Testis (tissue), 2 donors: Measurements from ENCODE around the gene NOS1.

Source experiments
- CTCF ChIP-seq, 3 experiments: fragments of 450-650 bp in 2 of 3; fragments of 200-600 bp in 1 of 3; sonication (generic) in 1 of 3; IDR thresholded peaks; one replicate each; pipeline ENCODE4 v1.5.1; 2016 to 2019; ENCODE audit warnings: antibody characterized with exemption in 3 of 3, mild to moderate bottlenecking in 2 of 3, moderate library complexity in 1 of 3
- POLR2A ChIP-seq: fragments of 450-650 bp; IDR thresholded peaks from one replicate; pipeline ENCODE4 v1.6.1; 2017; ENCODE audit warnings: antibody characterized with exemption, mild to moderate bottlenecking, moderate library complexity

- no peak for TF ChIP-seq CTCF (IDR thresholded peaks at IDR 0.05)
- TF ChIP-seq POLR2A: no peak
These were observed 965 bp upstream of the NOS1 start for GRCh38 chr12:117362391-117362790.
